GM19468 (cell line): ENCODE results near the gene TARS3.
"Not testable (repeated sequence)": the region's sequence is repeated elsewhere in the genome, so short reads cannot be mapped to it uniquely, and the experiment has no call there.

Experiments
- ATAC-seq: cut with Tn5 transposase; IDR thresholded peaks from one replicate; pipeline ENCODE4 v1.9.1; 2021; ENCODE audit warnings: mild to moderate bottlenecking, moderate library complexity, moderate number of reproducible peaks; ENCODE audit not compliant: unreplicated experiment; ENCODE audit errors: extremely low read depth

Gene TARS3

GRCh38 chr15:101657968-101658784, 66.1 kb downstream of the TARS3 start:
- no peak for ATAC-seq

GRCh38 chr15:101657171-101657570, 67.1 kb downstream of the TARS3 start:
- no peak for ATAC-seq

GRCh38 chr15:101654624-101655337, 69.5 kb downstream of the TARS3 start:
- ATAC-seq: not testable (repeated sequence)

- ATAC-seq: no peak
Measured at GRCh38 chr15:101654171-101654570, 70.1 kb downstream of the TARS3 start.

GRCh38 chr15:101652786-101653430, 71.4 kb downstream of the TARS3 start:
- no peak for ATAC-seq

GRCh38 chr15:101652098-101652785, 72.0 kb downstream of the TARS3 start, which contains the start of gene TM2D3:
TM2D3 (minus strand) TSS chr15:101652381; CDS start chr15:101652361, 20 bp downstream.
- ATAC-seq: peak; percentile 87

- ATAC-seq: peak; percentile 19
Measured at GRCh38 chr15:101651554-101652097, 72.6 kb downstream of the TARS3 start.

- no peak for ATAC-seq
Measured at GRCh38 chr15:101650145-101650544, 74.1 kb downstream of the TARS3 start.

- ATAC-seq: no peak
Measured at GRCh38 chr15:101648356-101648755, 75.9 kb downstream of the TARS3 start.

GRCh38 chr15:101647251-101647650, 77.0 kb downstream of the TARS3 start:
- ATAC-seq: no peak

- no peak for ATAC-seq
Measured at GRCh38 chr15:101646672-101647071, 77.6 kb downstream of the TARS3 start.

- no peak for ATAC-seq
Measured at GRCh38 chr15:101642361-101642760, 81.9 kb downstream of the TARS3 start.

GRCh38 chr15:101641894-101642293, 82.4 kb downstream of the TARS3 start:
- ATAC-seq: no peak

GRCh38 chr15:101641129-101641764, 83.0 kb downstream of the TARS3 start:
- ATAC-seq: no peak

- ATAC-seq: no peak
Measured at GRCh38 chr15:101639667-101640066, 84.6 kb downstream of the TARS3 start.

GRCh38 chr15:101637919-101638318, 86.4 kb downstream of the TARS3 start:
- ATAC-seq: no peak

- no peak for ATAC-seq
Measured at GRCh38 chr15:101637516-101637915, 86.8 kb downstream of the TARS3 start.

- ATAC-seq: no peak
Measured at GRCh38 chr15:101637038-101637437, 87.2 kb downstream of the TARS3 start.

- no peak for ATAC-seq
Measured at GRCh38 chr15:101635944-101636727, 88.1 kb downstream of the TARS3 start.
